NB4 (cell line): ENCODE measurements around the gene CDH23.

Experiments
- TF ChIP-seq, protein P1 (sequence below): IDR thresholded peaks from one replicate; pipeline ENCODE4 v1.5.1; 2012; ENCODE audit warnings: low read depth, low read length
- TF ChIP-seq, protein P2 (sequence below): IDR thresholded peaks from 2 replicates; pipeline ENCODE4 v1.6.1; 2011; ENCODE audit warnings: low read depth, low read length

DNA sequence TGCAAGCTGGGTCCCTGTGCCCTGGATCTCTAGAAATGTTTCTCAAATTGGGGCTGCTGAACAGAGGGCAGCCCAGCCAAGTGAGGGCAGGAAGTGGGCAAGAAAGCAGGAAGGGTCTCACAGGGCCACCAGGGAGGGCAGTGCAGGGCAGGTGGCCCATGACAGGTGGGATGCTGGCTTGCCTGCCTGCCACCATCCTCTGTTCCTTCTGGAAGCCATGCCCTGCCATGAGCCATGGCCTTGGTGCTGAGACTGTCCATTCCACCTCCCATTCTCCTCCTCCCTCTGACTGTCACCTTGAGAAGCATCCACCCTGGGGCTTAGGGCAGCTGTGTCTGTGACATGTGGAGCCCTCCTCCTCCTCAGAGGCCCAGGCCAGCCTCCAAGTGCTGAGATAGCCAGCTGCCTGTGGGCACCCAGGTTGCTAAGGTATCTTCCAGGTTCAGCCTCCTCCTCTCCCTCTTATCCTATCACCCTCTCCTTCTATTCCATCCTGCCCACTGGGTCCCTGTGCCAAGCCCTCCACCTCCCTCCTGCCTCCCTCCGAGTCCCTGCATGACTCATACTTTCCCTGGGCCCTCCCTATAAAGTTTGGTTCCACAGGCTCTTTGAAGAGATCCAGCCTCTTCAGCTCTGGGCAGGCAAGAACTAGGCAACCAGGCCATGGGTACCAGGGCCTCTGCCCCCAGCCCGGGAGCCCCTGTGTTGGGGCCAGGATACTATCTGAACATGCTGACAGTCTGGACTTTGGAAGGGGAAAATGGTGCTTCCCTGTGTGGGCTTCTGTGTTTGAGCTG, 375.3 kb downstream of the CDH23 start:
- TF ChIP-seq, protein P1, sequence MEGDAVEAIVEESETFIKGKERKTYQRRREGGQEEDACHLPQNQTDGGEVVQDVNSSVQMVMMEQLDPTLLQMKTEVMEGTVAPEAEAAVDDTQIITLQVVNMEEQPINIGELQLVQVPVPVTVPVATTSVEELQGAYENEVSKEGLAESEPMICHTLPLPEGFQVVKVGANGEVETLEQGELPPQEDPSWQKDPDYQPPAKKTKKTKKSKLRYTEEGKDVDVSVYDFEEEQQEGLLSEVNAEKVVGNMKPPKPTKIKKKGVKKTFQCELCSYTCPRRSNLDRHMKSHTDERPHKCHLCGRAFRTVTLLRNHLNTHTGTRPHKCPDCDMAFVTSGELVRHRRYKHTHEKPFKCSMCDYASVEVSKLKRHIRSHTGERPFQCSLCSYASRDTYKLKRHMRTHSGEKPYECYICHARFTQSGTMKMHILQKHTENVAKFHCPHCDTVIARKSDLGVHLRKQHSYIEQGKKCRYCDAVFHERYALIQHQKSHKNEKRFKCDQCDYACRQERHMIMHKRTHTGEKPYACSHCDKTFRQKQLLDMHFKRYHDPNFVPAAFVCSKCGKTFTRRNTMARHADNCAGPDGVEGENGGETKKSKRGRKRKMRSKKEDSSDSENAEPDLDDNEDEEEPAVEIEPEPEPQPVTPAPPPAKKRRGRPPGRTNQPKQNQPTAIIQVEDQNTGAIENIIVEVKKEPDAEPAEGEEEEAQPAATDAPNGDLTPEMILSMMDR: no peak
- TF ChIP-seq, protein P2, sequence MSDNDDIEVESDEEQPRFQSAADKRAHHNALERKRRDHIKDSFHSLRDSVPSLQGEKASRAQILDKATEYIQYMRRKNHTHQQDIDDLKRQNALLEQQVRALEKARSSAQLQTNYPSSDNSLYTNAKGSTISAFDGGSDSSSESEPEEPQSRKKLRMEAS: no peak
